Measurements from ENCODE around the gene PLEKHA8. TPM values are rescaled to one million over a fixed set of nuclear protein-coding genes. Genes with fewer than 3 reads are reported as not detected.

Gene PLEKHA8
- total and polyA plus RNA-seq, 4 donors: 2.7 to 16.7 (median 6.5) TPM

GRCh38 chr7:30046127-30046770 lies 18.0 kb downstream of the PLEKHA8 start:
- Histone ChIP-seq H3K27me3 (ENCODE audit: control insufficient read depth in 3 of 3, insufficient read depth in 3 of 3, low read length in 2 of 3) (no peaks in the 10 kb centered on the region), H3K9me3 (ENCODE audit: control insufficient read depth in 4 of 4, insufficient read depth in 3 of 4, low read length in 3 of 4) (no peaks in the 10 kb centered on the region), H3K4me3 (no peak overlapping the region), H3K27ac (ENCODE audit: low read depth in 1 of 2, low read length in 1 of 2) (no peak overlapping the region), H3K4me1 (ENCODE audit: control insufficient read depth in 5 of 5, insufficient read depth in 5 of 5, low read length in 5 of 5) (peaks cover 0 to 3% (median 0%) of the 10 kb centered on the region in 5 donors), H3K36me3 (ENCODE audit: control insufficient read depth in 4 of 4, insufficient read depth in 4 of 4, low read length in 4 of 4) (peaks cover 6 to 28% (median 21%) of the 10 kb centered on the region in 4 donors), H3K9ac (ENCODE audit: insufficient read depth in 1 of 2, low read length in 2 of 2) (no peak overlapping the region)
- 95 to 97% methylated on average over 3 of the region's 3 CpGs for WGBS, 2 donors
- no peak for ATAC-seq (ENCODE audit: insufficient read depth, low FRiP score)
- DNase-seq: no peak
- TF ChIP-seq, protein P1, sequence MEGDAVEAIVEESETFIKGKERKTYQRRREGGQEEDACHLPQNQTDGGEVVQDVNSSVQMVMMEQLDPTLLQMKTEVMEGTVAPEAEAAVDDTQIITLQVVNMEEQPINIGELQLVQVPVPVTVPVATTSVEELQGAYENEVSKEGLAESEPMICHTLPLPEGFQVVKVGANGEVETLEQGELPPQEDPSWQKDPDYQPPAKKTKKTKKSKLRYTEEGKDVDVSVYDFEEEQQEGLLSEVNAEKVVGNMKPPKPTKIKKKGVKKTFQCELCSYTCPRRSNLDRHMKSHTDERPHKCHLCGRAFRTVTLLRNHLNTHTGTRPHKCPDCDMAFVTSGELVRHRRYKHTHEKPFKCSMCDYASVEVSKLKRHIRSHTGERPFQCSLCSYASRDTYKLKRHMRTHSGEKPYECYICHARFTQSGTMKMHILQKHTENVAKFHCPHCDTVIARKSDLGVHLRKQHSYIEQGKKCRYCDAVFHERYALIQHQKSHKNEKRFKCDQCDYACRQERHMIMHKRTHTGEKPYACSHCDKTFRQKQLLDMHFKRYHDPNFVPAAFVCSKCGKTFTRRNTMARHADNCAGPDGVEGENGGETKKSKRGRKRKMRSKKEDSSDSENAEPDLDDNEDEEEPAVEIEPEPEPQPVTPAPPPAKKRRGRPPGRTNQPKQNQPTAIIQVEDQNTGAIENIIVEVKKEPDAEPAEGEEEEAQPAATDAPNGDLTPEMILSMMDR (IDR thresholded peaks at IDR 0.05; ENCODE audit: control extremely low read depth, extremely low read depth): no peak

DNA sequence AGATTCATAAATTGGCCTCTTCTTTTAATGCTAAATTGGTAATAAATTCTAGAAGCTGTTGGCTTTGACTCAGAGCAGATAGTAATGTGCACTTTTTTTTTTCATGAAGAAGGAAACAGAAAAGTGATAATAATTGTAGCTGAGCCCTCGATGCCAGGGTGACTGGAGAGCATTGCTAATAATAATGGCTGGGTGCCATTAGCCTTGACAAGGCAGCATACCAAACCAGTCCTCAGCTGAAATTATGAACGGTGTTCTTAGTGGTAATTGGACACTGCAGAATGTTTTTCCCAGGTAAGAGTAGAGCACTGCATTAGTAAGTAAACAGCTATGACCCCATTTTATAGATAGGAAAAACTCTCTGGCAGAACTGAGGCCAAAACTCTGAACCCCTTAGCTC lies 18.9 kb downstream of the PLEKHA8 start:
- WGBS, 2 donors: 59 to 85% methylated on average over 2 of the region's 2 CpGs
- Histone ChIP-seq H3K9me3 (ENCODE audit: control insufficient read depth in 4 of 4, insufficient read depth in 3 of 4, low read length in 3 of 4) (no peaks in the 10 kb centered on the region), H3K27me3 (ENCODE audit: control insufficient read depth in 3 of 3, insufficient read depth in 3 of 3, low read length in 2 of 3) (no peaks in the 10 kb centered on the region), H3K4me1 (ENCODE audit: control insufficient read depth in 5 of 5, insufficient read depth in 5 of 5, low read length in 5 of 5) (peaks cover 0 to 3% (median 0%) of the 10 kb centered on the region in 5 donors), H3K4me3 (no peak overlapping the region), H3K27ac (ENCODE audit: low read depth in 1 of 2, low read length in 1 of 2) (no peak overlapping the region), H3K36me3 (ENCODE audit: control insufficient read depth in 4 of 4, insufficient read depth in 4 of 4, low read length in 4 of 4) (peaks cover 8 to 29% (median 21%) of the 10 kb centered on the region in 4 donors), H3K9ac (ENCODE audit: insufficient read depth in 1 of 2, low read length in 2 of 2) (no peak overlapping the region)
- DNase-seq: no peak
- TF ChIP-seq, protein P1 (IDR thresholded peaks at IDR 0.05; ENCODE audit: control extremely low read depth, extremely low read depth): no peak
- no peak for ATAC-seq (ENCODE audit: insufficient read depth, low FRiP score)

DNA sequence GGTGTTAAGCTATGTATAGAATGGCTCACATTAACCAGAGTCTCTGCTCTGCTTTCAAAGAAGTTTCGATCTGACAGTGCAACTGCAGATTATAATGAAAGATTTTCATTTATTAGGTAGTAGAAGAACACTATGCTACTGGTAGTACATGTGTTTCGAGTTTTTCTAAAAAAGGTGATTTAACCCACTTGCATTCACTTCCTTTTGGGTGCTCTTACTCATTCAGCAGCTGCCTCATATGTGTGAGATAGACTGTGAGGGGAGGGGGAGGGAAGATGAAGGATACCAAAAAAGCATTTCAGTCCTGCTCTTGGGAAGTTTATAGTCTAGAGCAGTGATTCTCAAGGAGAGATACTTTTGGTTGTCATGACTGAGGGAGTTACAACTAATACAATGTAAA lies 20.4 kb downstream of the PLEKHA8 start:
- DNase-seq (no peak), ATAC-seq (ENCODE audit: insufficient read depth, low FRiP score) (no peak)
- Histone ChIP-seq H3K36me3 (ENCODE audit: control insufficient read depth in 4 of 4, insufficient read depth in 4 of 4, low read length in 4 of 4) (peaks cover 8 to 32% (median 23%) of the 10 kb centered on the region in 4 donors), H3K4me1 (ENCODE audit: control insufficient read depth in 5 of 5, insufficient read depth in 5 of 5, low read length in 5 of 5) (peaks cover 0 to 3% (median 0%) of the 10 kb centered on the region in 5 donors), H3K27ac (ENCODE audit: low read depth in 1 of 2, low read length in 1 of 2) (no peak overlapping the region), H3K9me3 (ENCODE audit: control insufficient read depth in 4 of 4, insufficient read depth in 3 of 4, low read length in 3 of 4) (no peaks in the 10 kb centered on the region), H3K9ac (ENCODE audit: insufficient read depth in 1 of 2, low read length in 2 of 2) (no peak overlapping the region), H3K27me3 (ENCODE audit: control insufficient read depth in 3 of 3, insufficient read depth in 3 of 3, low read length in 2 of 3) (no peaks in the 10 kb centered on the region), H3K4me3 (no peak overlapping the region)
- TF ChIP-seq, protein P1 (IDR thresholded peaks at IDR 0.05; ENCODE audit: control extremely low read depth, extremely low read depth): no peak
- 90 to 94% methylated on average over 2 of the region's 2 CpGs for WGBS, 2 donors
